Measurements from ENCODE around the gene PIGL.

DNA sequence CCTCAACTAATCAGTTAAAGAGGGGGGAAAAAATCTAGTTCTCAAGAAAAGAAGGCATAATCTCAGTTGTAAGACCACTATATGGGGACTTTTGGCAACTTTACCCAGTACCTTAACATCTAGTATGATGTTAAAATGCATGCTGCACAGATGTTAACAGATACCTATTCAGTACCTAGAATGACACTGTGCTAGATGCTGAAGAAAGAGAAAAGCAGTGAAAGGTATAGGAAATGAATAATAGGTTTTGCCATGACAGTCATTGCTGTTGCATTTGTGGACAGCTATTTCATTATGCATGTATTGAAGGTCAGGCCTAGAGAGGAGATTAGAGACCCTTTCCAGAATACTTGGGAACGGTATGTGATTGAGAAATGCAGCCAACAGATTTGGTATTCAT lies 34.5 kb downstream of the PIGL start:
- TF ChIP-seq, protein P1, sequence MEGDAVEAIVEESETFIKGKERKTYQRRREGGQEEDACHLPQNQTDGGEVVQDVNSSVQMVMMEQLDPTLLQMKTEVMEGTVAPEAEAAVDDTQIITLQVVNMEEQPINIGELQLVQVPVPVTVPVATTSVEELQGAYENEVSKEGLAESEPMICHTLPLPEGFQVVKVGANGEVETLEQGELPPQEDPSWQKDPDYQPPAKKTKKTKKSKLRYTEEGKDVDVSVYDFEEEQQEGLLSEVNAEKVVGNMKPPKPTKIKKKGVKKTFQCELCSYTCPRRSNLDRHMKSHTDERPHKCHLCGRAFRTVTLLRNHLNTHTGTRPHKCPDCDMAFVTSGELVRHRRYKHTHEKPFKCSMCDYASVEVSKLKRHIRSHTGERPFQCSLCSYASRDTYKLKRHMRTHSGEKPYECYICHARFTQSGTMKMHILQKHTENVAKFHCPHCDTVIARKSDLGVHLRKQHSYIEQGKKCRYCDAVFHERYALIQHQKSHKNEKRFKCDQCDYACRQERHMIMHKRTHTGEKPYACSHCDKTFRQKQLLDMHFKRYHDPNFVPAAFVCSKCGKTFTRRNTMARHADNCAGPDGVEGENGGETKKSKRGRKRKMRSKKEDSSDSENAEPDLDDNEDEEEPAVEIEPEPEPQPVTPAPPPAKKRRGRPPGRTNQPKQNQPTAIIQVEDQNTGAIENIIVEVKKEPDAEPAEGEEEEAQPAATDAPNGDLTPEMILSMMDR (IDR thresholded peaks at IDR 0.05): no peak
- TF ChIP-seq POLR2A (IDR thresholded peaks at IDR 0.05): no peak

All from tibial nerve (tissue), 3 donors.